HepG2 (cell line): ENCODE measurements around the gene GALNT1.

ENCODE experiments used
- CTCF ChIP-seq: sonication (generic); formaldehyde crosslinking; IDR thresholded peaks from 2 replicates; pipeline ENCODE4 v1.5.0; 2020; ENCODE audit warnings: mild to moderate bottlenecking, missing genetic modification reagents, moderate library complexity
- EHMT2 ChIP-seq: fragments of 200-600 bp; sonication (generic); IDR thresholded peaks from 2 replicates; pipeline ENCODE4 v1.7.0; 2017; ENCODE audit warnings: antibody characterized with exemption, low read depth, low read length, borderline replicate concordance
- SP2 ChIP-seq: sonication (generic); formaldehyde crosslinking; IDR thresholded peaks from 2 replicates; pipeline ENCODE4 v1.5.1; 2020; ENCODE audit warnings: mild to moderate bottlenecking, missing genetic modification reagents
- ZNF547 ChIP-seq: sonication (generic); formaldehyde crosslinking; IDR thresholded peaks from 2 replicates; pipeline ENCODE4 v1.5.1; 2020; ENCODE audit warnings: mild to moderate bottlenecking, missing genetic modification reagents
- ZNF839 ChIP-seq: sonication (generic); formaldehyde crosslinking; IDR thresholded peaks from 2 replicates; pipeline ENCODE4 v1.4.0; 2020; ENCODE audit warnings: missing genetic modification reagents, mild to moderate bottlenecking, borderline replicate concordance

DNA sequence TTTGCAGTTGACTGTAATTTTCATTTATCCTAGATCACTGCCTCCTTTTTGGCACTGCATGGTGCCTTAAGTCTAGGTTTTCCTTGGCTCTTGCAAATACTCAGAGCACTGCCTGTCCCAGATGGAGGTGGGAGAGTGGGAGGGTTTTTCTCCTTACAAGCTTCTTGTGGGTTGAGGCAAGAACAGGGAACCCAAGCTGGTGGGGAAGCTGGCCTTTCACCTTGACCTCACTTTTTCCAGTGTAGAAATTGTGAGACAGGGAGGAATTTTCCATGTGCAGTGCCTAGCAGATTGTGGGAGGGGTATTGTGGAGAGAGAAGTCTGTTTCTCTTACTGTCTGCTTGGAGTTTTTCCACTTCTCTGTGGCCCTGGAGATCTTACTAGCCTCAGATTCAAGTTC is 21.5 kb downstream of the GALNT1 start:
- no peak for TF ChIP-seq ZNF547 (CRISPR knock-in tag)
- no peak for TF ChIP-seq SP2 (CRISPR knock-in tag)
- no peak for TF ChIP-seq EHMT2
- TF ChIP-seq CTCF (CRISPR knock-in tag) = no peak
- no peak for TF ChIP-seq ZNF839
